ENCODE results near the gene TBC1D21.

The TBC1D21 gene

DNA sequence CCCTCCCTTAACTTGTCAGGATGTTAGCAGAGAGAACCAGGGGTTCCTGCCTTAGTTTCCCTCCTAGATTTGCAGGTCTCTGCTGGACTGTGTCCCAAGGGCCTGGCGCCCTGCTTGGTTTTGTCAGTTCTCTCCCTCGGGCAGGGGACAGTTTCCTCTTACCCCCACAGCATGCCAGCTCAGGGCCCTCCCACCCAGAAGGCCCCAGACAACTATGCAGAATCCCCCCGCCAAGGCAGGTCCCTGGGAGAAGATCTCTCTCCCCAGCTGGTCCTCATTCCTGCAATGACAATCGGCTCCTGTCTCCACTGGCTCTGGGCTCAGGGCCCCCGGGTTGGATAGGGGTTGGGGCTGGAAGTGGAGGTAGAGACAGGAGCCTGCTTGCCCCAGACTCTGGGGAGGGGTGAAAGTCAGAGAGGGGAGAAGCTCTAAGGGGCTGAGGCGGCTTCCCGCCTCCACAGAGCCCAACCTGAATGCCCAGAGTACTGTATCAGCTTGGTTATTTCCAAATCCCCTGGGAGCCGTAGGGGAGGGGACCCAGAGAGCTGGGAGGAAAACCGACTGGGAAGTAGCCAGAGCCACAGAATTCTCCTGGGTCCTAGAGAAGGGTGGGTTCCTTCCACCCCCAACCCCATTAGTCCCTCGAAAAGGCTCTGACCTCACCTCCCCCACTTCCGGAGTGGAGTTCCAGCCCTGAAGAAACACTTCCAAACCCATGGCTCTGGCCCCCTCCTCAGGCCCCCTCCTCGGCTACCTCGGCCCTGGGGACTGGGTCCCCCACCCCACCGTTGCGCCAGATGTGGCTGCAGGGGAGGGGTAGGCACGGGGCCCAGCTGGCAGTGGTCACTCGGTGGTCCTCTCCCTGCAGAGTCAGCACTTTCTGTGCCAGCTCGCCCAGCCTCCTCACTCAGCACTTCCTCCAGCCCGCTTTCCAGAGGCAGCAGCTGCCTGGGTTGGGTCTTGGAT is 49.1 kb downstream of the TBC1D21 start:
- Histone ChIP-seq H3K4me1 (ENCODE audit: control insufficient read depth, low read depth, low read length) (peaks cover 40% of the 10 kb centered on the region), H3K36me3 (ENCODE audit: control insufficient read depth, low read depth, low read length) (no peaks in the 10 kb centered on the region), H3K9ac (ENCODE audit: low read length) (no peak overlapping the region), H3K27ac (ENCODE audit: low read length) (no peak overlapping the region), H3K27me3 (ENCODE audit: control insufficient read depth, insufficient read depth, low read length) (peaks cover 13% of the 10 kb centered on the region), H3K4me3 (ENCODE audit: low read length) (peak overlapping the region; percentile 31), H3K9me3 (ENCODE audit: control insufficient read depth, low read depth, low read length) (no peaks in the 10 kb centered on the region)

DNA sequence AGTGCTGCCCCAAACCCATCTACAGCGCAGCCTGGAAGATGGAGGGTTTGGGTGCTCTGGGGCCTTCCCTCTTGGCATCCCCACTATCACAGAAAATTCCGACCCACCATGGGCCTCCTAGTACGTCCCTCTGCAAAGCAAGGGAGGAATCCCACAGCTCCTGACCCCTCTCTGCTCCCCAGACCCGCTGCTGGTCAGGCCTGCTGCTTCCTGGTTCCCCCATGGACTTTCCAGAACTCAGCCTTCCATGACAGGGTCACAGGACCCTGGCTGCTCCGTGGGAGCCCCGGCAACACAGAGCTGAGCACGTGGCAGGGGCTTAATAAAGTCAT is 49.8 kb downstream of the TBC1D21 start:
- H3K4me3 ChIP-seq (ENCODE audit: low read length) = peak overlapping the region; percentile 31
- H3K9ac ChIP-seq (ENCODE audit: low read length) = no peak overlapping the region
- no peak overlapping the region for H3K27ac ChIP-seq (ENCODE audit: low read length)
- H3K9me3 ChIP-seq (ENCODE audit: control insufficient read depth, low read depth, low read length) = no peaks in the 10 kb centered on the region
- H3K36me3 ChIP-seq (ENCODE audit: control insufficient read depth, low read depth, low read length) = no peaks in the 10 kb centered on the region
- H3K27me3 ChIP-seq (ENCODE audit: control insufficient read depth, insufficient read depth, low read length) = peaks cover 13% of the 10 kb centered on the region
- peaks cover 42% of the 10 kb centered on the region for H3K4me1 ChIP-seq (ENCODE audit: control insufficient read depth, low read depth, low read length)

DNA sequence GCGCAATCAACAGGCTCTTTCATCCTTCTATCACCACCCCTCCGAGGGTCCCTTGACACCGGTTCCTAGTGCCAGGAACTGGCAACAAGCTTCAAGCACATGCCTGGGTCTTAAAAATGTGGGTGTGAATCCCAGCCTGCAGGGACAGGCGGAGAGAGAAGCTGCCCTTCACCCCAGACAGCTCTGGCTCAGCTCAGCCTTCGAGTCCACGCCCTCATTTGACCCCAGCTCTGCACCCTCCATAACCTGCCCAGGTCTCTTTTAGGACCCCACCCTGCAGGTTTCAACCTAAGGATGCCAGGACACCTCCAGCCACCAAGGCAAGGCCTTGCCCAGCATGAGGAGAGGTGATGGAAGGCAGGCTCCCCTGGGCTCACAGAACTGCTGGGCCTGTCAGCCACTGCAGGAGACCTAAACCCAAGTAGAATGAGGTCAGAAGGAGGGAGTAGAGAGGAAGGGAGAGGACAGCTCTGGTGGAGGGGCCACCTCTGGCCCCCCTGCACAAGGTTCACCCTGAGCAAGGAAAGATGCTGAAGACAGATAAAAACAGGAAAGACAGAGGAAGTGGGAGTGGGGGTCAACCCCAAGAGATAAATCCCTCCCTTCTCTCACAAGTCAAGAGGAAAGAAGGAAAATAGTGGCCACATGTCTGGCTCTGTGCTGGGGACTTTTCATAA is 50.3 kb downstream of the TBC1D21 start:
- H3K9me3 ChIP-seq (ENCODE audit: control insufficient read depth, low read depth, low read length) = no peaks in the 10 kb centered on the region
- H3K27me3 ChIP-seq (ENCODE audit: control insufficient read depth, insufficient read depth, low read length) = peaks cover 13% of the 10 kb centered on the region
- no peak overlapping the region for H3K27ac ChIP-seq (ENCODE audit: low read length)
- H3K4me1 ChIP-seq (ENCODE audit: control insufficient read depth, low read depth, low read length) = peaks cover 47% of the 10 kb centered on the region
- H3K36me3 ChIP-seq (ENCODE audit: control insufficient read depth, low read depth, low read length) = no peaks in the 10 kb centered on the region
- H3K4me3 ChIP-seq (ENCODE audit: low read length) = no peak overlapping the region
- H3K9ac ChIP-seq (ENCODE audit: low read length) = no peak overlapping the region

DNA sequence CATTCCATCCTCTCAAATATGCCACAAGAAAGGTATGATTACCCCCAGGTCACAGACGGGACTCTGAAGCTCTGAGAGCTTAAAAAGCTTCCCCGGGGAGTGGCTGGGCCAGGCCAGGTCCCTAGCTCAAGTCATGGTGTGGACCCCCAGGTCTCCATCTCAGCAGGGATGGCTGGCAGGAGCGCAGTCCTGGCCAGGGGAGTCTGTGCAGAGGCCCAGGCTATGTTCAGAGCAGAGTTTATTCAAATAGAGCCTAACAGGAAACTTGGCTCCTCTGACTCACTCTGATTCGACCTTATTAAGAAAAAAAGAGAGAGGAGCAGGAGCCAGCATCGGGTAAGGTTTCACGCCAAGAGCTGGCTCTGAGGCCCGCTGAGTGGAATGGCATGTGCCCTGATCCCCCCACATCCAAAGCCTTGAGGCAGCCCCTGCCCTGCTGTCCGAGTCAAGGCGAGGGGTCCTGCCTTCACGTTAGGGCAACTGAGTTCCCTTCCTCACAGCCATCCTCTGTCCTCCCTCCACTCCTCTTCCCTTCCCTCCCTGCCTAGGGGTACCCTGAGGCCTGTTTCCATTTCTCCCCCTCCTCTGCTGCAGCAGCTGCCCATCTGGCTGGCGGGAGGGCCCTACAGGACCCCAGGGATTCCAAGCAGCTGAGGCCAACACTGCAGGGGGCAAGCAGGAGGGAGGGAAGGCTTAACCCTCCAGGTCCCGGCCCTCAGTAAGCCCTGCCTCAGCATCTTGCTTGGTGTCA is 51.0 kb downstream of the TBC1D21 start:
- peaks cover 13% of the 10 kb centered on the region for H3K27me3 ChIP-seq (ENCODE audit: control insufficient read depth, insufficient read depth, low read length)
- H3K4me3 ChIP-seq (ENCODE audit: low read length) = no peak overlapping the region
- no peaks in the 10 kb centered on the region for H3K9me3 ChIP-seq (ENCODE audit: control insufficient read depth, low read depth, low read length)
- peaks cover 49% of the 10 kb centered on the region for H3K4me1 ChIP-seq (ENCODE audit: control insufficient read depth, low read depth, low read length)
- H3K27ac ChIP-seq (ENCODE audit: low read length) = no peak overlapping the region
- H3K36me3 ChIP-seq (ENCODE audit: control insufficient read depth, low read depth, low read length) = no peaks in the 10 kb centered on the region
- no peak overlapping the region for H3K9ac ChIP-seq (ENCODE audit: low read length)

DNA sequence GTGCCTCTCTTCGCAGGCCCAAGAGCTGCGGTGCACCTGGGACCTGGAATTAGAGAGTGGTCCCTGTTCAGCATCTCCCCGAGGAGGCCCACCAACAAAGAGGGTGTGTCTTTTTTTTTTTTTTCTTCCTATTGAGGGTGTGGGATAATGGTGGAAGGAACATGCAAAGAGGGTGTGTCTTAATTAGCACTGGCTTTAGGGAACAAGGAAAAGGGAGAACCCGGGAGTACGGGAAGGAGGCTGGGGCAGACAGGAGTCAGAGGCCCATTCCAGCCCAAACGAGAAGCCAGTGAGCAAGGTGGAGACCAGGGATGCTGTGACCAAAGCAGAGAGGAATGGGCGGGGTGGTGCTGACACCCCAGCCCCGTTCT is 52.5 kb downstream of the TBC1D21 start:
- H3K27ac ChIP-seq (ENCODE audit: low read length) = no peak overlapping the region

DNA sequence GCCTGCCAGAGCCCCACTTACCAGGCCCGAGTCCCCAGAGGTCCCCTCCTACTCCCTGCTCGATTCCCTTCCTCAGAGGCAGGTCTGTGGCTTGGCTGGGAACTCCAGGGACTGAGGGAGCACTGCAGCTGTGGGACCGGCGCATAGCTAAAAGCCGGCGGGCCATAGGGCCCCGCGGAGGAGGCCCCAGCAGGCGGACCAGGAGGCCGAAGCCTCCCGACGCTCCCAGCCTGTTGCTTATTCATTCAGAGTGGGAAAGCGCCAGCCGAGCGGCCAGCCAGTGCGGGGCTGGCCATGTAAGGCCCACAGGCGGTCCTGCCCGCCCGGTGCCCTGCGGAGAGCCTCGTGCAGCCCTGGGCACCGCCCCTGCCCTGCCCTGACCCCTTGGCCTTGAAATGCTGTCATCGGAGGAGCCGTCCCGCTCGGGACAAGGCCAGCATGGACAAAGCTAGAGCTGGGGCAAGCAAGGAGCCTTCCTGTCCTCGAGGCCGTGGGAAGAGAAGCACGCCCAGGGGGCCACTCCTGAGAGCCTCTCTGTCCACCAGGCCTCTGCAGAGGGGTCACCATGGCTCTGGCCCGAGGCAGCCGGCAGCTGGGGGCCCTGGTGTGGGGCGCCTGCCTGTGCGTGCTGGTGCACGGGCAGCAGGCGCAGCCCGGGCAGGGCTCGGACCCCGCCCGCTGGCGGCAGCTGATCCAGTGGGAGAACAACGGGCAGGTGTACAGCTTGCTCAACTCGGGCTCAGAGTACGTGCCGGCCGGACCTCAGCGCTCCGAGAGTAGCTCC is 53.0 kb downstream of the TBC1D21 start, which contains the start of gene LOXL1:
Gene LOXL1, plus strand, starts transcription at position 244 of the 784 bp plus-strand sequence. Its CDS starts 322 bp downstream, at position 566.
- H3K9me3 ChIP-seq (ENCODE audit: control insufficient read depth, low read depth, low read length) = no peaks in the 10 kb centered on the region
- H3K4me1 ChIP-seq (ENCODE audit: control insufficient read depth, low read depth, low read length) = peaks cover 49% of the 10 kb centered on the region
- no peaks in the 10 kb centered on the region for H3K36me3 ChIP-seq (ENCODE audit: control insufficient read depth, low read depth, low read length)
- H3K27ac ChIP-seq (ENCODE audit: low read length) = no peak within 1 kb of the TSS
- H3K9ac ChIP-seq (ENCODE audit: low read length) = peak within 1 kb of the TSS; percentile 26
- H3K4me3 ChIP-seq (ENCODE audit: low read length) = peak within 1 kb of the TSS; percentile 62
- H3K27me3 ChIP-seq (ENCODE audit: control insufficient read depth, insufficient read depth, low read length) = peaks cover 13% of the 10 kb centered on the region

More for the DNA sequence above, 52.5 kb downstream of the TBC1D21 start:
- Histone ChIP-seq H3K4me1 (ENCODE audit: control insufficient read depth, low read depth, low read length) (peaks cover 49% of the 10 kb centered on the region), H3K36me3 (ENCODE audit: control insufficient read depth, low read depth, low read length) (no peaks in the 10 kb centered on the region), H3K9me3 (ENCODE audit: control insufficient read depth, low read depth, low read length) (no peaks in the 10 kb centered on the region), H3K4me3 (ENCODE audit: low read length) (peak overlapping the region; percentile 62), H3K9ac (ENCODE audit: low read length) (no peak overlapping the region), H3K27me3 (ENCODE audit: control insufficient read depth, insufficient read depth, low read length) (peaks cover 13% of the 10 kb centered on the region)

DNA sequence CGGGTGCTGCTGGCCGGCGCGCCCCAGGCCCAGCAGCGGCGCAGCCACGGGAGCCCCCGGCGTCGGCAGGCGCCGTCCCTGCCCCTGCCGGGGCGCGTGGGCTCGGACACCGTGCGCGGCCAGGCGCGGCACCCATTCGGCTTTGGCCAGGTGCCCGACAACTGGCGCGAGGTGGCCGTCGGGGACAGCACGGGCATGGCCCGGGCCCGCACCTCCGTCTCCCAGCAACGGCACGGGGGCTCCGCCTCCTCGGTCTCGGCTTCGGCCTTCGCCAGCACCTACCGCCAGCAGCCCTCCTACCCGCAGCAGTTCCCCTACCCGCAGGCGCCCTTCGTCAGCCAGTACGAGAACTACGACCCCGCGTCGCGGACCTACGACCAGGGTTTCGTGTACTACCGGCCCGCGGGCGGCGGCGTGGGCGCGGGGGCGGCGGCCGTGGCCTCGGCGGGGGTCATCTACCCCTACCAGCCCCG is 53.7 kb downstream of the TBC1D21 start:
- peak overlapping the region; percentile 62 for H3K4me3 ChIP-seq (ENCODE audit: low read length)
- no peak overlapping the region for H3K27ac ChIP-seq (ENCODE audit: low read length)
- peak overlapping the region; percentile 26 for H3K9ac ChIP-seq (ENCODE audit: low read length)
- H3K4me1 ChIP-seq (ENCODE audit: control insufficient read depth, low read depth, low read length) = peaks cover 48% of the 10 kb centered on the region
- no peaks in the 10 kb centered on the region for H3K9me3 ChIP-seq (ENCODE audit: control insufficient read depth, low read depth, low read length)
- no peaks in the 10 kb centered on the region for H3K36me3 ChIP-seq (ENCODE audit: control insufficient read depth, low read depth, low read length)
- peaks cover 13% of the 10 kb centered on the region for H3K27me3 ChIP-seq (ENCODE audit: control insufficient read depth, insufficient read depth, low read length)

DNA sequence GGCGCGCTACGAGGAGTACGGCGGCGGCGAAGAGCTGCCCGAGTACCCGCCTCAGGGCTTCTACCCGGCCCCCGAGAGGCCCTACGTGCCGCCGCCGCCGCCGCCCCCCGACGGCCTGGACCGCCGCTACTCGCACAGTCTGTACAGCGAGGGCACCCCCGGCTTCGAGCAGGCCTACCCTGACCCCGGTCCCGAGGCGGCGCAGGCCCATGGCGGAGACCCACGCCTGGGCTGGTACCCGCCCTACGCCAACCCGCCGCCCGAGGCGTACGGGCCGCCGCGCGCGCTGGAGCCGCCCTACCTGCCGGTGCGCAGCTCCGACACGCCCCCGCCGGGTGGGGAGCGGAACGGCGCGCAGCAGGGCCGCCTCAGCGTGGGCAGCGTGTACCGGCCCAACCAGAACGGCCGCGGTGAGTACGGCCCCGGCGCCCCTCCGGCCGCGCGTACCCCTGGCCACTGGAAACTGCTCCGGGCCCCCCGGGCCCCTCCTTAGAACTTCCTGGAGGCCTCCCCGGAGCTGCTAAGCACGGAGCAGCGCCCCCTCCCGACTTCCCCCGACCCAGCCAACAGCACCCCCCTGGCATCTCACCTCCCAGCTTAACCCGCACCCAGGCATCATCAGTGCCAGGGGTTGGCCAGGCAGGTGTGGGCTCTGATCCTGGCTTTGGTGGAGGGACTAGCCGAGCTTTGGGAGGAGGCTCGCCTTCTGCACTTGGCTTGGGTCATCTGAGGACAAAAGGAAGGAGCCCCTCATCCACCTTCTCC is 54.3 kb downstream of the TBC1D21 start:
- H3K9ac ChIP-seq (ENCODE audit: low read length) = no peak overlapping the region
- peaks cover 13% of the 10 kb centered on the region for H3K27me3 ChIP-seq (ENCODE audit: control insufficient read depth, insufficient read depth, low read length)
- peaks cover 44% of the 10 kb centered on the region for H3K4me1 ChIP-seq (ENCODE audit: control insufficient read depth, low read depth, low read length)
- H3K9me3 ChIP-seq (ENCODE audit: control insufficient read depth, low read depth, low read length) = no peaks in the 10 kb centered on the region
- H3K27ac ChIP-seq (ENCODE audit: low read length) = no peak overlapping the region
- H3K4me3 ChIP-seq (ENCODE audit: low read length) = peak overlapping the region; percentile 62
- no peaks in the 10 kb centered on the region for H3K36me3 ChIP-seq (ENCODE audit: control insufficient read depth, low read depth, low read length)

DNA sequence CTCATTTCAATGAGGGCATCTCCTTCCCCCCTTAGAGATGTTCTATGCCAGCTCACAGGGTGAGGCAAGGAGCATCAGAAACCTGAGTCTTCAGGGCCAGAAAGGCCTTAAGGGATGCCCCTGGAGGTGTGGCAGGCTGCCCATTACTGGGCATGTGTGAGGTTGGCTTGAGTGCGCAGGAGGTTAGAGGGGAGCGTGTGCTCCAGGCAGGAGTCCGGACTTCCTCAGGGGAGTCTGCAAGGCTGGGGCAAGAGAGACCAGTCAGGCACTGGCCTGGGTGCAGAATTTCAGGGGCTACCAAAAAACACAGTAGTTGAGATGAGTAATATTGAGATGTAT is 54.8 kb downstream of the TBC1D21 start:
- Histone ChIP-seq H3K9ac (ENCODE audit: low read length) (no peak overlapping the region), H3K27me3 (ENCODE audit: control insufficient read depth, insufficient read depth, low read length) (peaks cover 13% of the 10 kb centered on the region), H3K4me1 (ENCODE audit: control insufficient read depth, low read depth, low read length) (peaks cover 38% of the 10 kb centered on the region), H3K27ac (ENCODE audit: low read length) (no peak overlapping the region), H3K36me3 (ENCODE audit: control insufficient read depth, low read depth, low read length) (no peaks in the 10 kb centered on the region), H3K4me3 (ENCODE audit: low read length) (peak overlapping the region; percentile 62), H3K9me3 (ENCODE audit: control insufficient read depth, low read depth, low read length) (no peaks in the 10 kb centered on the region)

DNA sequence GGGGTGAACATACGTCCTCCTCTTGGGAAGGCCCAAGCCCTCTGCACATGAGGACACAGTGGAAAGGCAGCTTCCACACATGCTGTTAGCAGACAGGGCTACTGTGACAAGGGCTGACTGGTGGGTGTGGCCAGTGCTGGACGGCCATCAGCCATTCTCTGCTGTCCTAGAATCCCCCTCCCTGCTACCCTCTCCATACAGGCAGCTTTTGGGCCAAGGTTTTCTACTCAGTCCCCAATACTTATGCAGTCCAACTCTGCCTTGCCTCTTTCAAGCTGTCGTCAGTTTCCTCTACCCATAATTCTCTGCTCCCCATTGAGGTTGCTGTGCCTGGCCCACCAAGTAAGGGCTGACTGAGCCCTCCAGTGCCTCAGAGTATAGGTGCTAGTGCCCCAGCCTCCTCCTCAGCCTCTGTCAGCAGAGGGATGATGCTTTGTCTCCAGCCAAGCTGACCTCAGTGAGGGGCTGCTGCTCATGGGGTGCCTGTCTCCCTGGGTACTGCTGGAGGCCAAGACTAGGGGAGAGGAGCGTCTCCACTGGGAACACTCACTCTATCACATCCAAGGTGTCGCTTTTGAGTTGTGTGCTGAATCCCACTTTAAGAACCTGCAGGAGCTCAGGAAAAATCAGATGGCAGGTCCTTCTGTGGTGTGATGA is 55.7 kb downstream of the TBC1D21 start:
- Histone ChIP-seq H3K27ac (ENCODE audit: low read length) (no peak overlapping the region), H3K4me1 (ENCODE audit: control insufficient read depth, low read depth, low read length) (peaks cover 30% of the 10 kb centered on the region), H3K9me3 (ENCODE audit: control insufficient read depth, low read depth, low read length) (no peaks in the 10 kb centered on the region), H3K36me3 (ENCODE audit: control insufficient read depth, low read depth, low read length) (no peaks in the 10 kb centered on the region), H3K4me3 (ENCODE audit: low read length) (no peak overlapping the region), H3K27me3 (ENCODE audit: control insufficient read depth, insufficient read depth, low read length) (peaks cover 13% of the 10 kb centered on the region), H3K9ac (ENCODE audit: low read length) (no peak overlapping the region)

All from iPS-18a (cell line).